ENCODE data around the gene FIBP. TPM values are rescaled to one million over a fixed set of nuclear protein-coding genes. Genes with fewer than 3 reads are reported as not detected.
A peak's percentile ranks its signal among the peaks of the same experiment; 100 is the strongest.

The FIBP gene
- total and polyA plus RNA-seq, 10 of the 15 experiments (the other 5 are each of a cell fraction or from before 2014, with no cell fraction given), result 65.1 to 182 (median 94.6) TPM

DNA sequence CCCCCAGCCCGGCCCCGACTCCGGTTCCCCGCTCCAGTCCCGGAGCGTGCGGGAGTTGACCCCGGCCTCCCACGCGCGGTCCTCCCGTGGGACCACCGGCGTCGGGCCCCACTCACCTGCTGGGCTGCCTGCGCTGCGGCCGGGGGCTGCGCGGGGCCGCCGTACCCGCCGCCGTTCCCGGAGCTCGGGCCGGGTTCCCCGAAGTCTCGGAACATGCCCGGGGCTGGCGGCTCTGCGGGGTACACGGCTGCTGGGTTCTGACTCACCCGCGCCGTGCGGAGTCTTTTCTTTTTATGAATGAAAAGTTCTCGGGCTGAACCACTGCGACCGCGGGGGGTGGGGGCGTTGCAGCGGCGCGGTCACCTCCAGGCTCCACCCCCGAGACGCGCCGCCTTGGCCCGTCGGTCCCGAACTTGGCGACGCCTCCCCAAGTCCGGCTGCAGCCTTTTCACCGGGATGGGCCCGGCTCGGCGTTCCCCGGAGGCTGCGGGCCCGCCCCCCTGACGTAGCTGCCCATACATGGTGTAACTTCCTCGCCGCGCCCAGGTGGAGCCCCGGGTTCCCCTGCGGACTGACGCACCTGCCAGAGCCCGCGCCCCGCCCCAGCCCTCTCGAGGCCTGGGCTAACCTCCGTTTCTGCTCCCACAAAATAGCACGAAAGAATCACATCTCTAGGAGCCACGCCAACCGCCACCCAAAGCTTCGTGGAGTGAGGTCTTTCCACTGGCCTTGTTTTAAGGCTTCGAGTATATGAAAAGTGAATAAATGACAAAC is 12.0 kb upstream of the FIBP start, which contains the start of gene FOSL1 (continued):
- TF ChIP-seq, protein P1, sequence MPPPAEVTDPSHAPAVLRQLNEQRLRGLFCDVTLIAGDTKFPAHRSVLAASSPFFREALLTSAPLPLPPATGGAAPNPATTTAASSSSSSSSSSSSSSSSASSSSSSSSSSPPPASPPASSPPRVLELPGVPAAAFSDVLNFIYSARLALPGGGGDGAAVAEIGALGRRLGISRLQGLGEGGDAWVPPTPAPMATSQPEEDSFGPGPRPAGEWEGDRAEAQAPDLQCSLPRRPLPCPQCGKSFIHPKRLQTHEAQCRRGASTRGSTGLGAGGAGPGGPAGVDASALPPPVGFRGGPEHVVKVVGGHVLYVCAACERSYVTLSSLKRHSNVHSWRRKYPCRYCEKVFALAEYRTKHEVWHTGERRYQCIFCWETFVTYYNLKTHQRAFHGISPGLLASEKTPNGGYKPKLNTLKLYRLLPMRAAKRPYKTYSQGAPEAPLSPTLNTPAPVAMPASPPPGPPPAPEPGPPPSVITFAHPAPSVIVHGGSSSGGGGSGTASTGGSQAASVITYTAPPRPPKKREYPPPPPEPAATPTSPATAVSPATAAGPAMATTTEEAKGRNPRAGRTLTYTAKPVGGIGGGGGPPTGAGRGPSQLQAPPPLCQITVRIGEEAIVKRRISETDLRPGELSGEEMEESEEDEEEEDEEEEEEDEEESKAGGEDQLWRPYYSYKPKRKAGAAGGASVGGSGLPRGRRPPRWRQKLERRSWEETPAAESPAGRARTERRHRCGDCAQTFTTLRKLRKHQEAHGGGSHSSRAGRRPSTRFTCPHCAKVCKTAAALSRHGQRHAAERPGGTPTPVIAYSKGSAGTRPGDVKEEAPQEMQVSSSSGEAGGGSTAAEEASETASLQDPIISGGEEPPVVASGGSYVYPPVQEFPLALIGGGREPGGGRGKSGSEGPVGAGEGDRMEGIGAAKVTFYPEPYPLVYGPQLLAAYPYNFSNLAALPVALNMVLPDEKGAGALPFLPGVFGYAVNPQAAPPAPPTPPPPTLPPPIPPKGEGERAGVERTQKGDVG (CRISPR knock-in tag; IDR thresholded peaks at IDR 0.05), result no peak
- TF ChIP-seq PBX3 (IDR thresholded peaks at IDR 0.05; ENCODE audit: insufficient replicate concordance, low read depth, low read length) (no peak), KLF5 (IDR thresholded peaks at IDR 0.05; ENCODE audit: partially characterized antibody) (peak; percentile 92), CREM (IDR thresholded peaks at IDR 0.05; ENCODE audit: low read depth) (peak; percentile 94), MEF2A (IDR thresholded peaks at IDR 0.05; ENCODE audit: insufficient read depth, low read depth, low read length) (no peak), E2F4 (IDR thresholded peaks at IDR 0.05; ENCODE audit: low read depth, low read length) (no peak), TBL1XR1 (IDR thresholded peaks at IDR 0.05; ENCODE audit: low read depth, low read length) (no peak), PML (IDR thresholded peaks at IDR 0.05; ENCODE audit: low read length) (no peak), EP300 (IDR thresholded peaks at IDR 0.05; ENCODE audit: borderline replicate concordance in 1 of 2, control insufficient read depth in 1 of 2, low read depth in 2 of 2, low read length in 2 of 2) (0 out of 4 replicates have a peak, but pooled peaks of 1 of the 2 experiments have one; percentile 8), DPF2 (IDR thresholded peaks at IDR 0.05) (peak; percentile 67; the same call in 1 of the 2 replicates), IKZF1 (conservative IDR thresholded peaks at IDR 0.05) (peak; percentile 51; the same call in 1 of the 2 replicates), YBX1 (IDR thresholded peaks at IDR 0.05) (no peak), TCF12 (IDR thresholded peaks at IDR 0.05; ENCODE audit: low read depth, low read length) (0 out of 2 replicates have a peak, but pooled peaks have one; percentile 52), NR2F1 (conservative IDR thresholded peaks at IDR 0.05) (peak; percentile 79), HDAC6 (IDR thresholded peaks at IDR 0.05; ENCODE audit: unreplicated experiment) (peak; percentile 20), IRF4 (IDR thresholded peaks at IDR 0.05; ENCODE audit: low read depth, low read length) (no peak), NFYB (IDR thresholded peaks at IDR 0.05; ENCODE audit: insufficient read depth, low read depth, low read length) (no peak), ZNF217 (IDR thresholded peaks at IDR 0.05) (peak; percentile 40; the same call in 1 of the 2 replicates), RELA (IDR thresholded peaks at IDR 0.05; ENCODE audit: borderline replicate concordance, partially characterized antibody) (peak; percentile 27), USF1 (IDR thresholded peaks at IDR 0.05; ENCODE audit: borderline replicate concordance, extremely low read length, insufficient read depth, low read depth, low read length) (no peak), ZBED1 (IDR thresholded peaks at IDR 0.05; ENCODE audit: borderline replicate concordance) (no peak), EZH2 (IDR thresholded peaks at IDR 0.05; ENCODE audit: borderline replicate concordance, control insufficient read depth, low read depth, low read length) (no peak)

Data from GM12878 (cell line).